SIG-M5 treated with dmso at 0.1 percent for 504 hours (cell line): ENCODE data around the gene ARAP3.
"Not testable (repeated sequence)": the region's sequence is repeated elsewhere in the genome, so short reads cannot be mapped to it uniquely, and the experiment has no call there.

Experiments
- DNase-seq: peaks from one replicate; lab custom pipeline; 2025; ENCODE audit not compliant: unreplicated experiment; lab: John Stamatoyannopoulos, UW

The ARAP3 gene

GRCh38 chr5:141681695-141682641, at the start of gene ARAP3:
ARAP3 (minus strand) TSS chr5:141682230; CDS start chr5:141680486, 1,744 bp downstream.
- DNase-seq, result peak; percentile 80

- no peak for DNase-seq
Measured at GRCh38 chr5:141729387-141730006, 47.5 kb upstream of the ARAP3 start.

- no peak for DNase-seq
Measured at GRCh38 chr5:141725891-141726290, 43.9 kb upstream of the ARAP3 start.

GRCh38 chr5:141725174-141725573, 43.1 kb upstream of the ARAP3 start:
- DNase-seq, result not testable (repeated sequence)

- DNase-seq, result no peak
Measured at GRCh38 chr5:141722266-141722665, 40.2 kb upstream of the ARAP3 start.

GRCh38 chr5:141717043-141717442, 35.0 kb upstream of the ARAP3 start:
- DNase-seq, result no peak

GRCh38 chr5:141716468-141716867, 34.4 kb upstream of the ARAP3 start:
- DNase-seq, result no peak

- no peak for DNase-seq
Measured at GRCh38 chr5:141716009-141716408, 34.0 kb upstream of the ARAP3 start.

GRCh38 chr5:141715346-141715905, 33.4 kb upstream of the ARAP3 start:
- no peak for DNase-seq

- no peak for DNase-seq
Measured at GRCh38 chr5:141714542-141715310, 32.7 kb upstream of the ARAP3 start.

- no peak for DNase-seq
Measured at GRCh38 chr5:141713616-141714309, 31.7 kb upstream of the ARAP3 start.

GRCh38 chr5:141711687-141712086, 29.7 kb upstream of the ARAP3 start:
- no peak for DNase-seq

GRCh38 chr5:141709699-141710267, 27.8 kb upstream of the ARAP3 start:
- no peak for DNase-seq

- no peak for DNase-seq
Measured at GRCh38 chr5:141708016-141708415, 26.0 kb upstream of the ARAP3 start.

GRCh38 chr5:141707510-141707909, 25.5 kb upstream of the ARAP3 start:
- no peak for DNase-seq

- DNase-seq, result no peak
Measured at GRCh38 chr5:141706121-141706520, 24.1 kb upstream of the ARAP3 start.

GRCh38 chr5:141705469-141705868, 23.4 kb upstream of the ARAP3 start:
- DNase-seq, result peak; percentile 20

- no peak for DNase-seq
Measured at GRCh38 chr5:141704782-141705297, 22.8 kb upstream of the ARAP3 start.

- DNase-seq, result no peak
Measured at GRCh38 chr5:141703133-141703561, 21.1 kb upstream of the ARAP3 start.
